Fibroblast of skin of right quadriceps (primary cell): ENCODE data around the gene STAMBPL1.

Source experiments
- DNase-seq: peaks from one replicate; pipeline ENCODE4 v3.0.0-alpha.2; 2013

Gene STAMBPL1

GRCh38 chr10:88896372-88896993 lies 16.4 kb downstream of the STAMBPL1 start:
- DNase-seq = no peak

GRCh38 chr10:88896994-88897853 lies 17.2 kb downstream of the STAMBPL1 start:
- no peak for DNase-seq

DNA sequence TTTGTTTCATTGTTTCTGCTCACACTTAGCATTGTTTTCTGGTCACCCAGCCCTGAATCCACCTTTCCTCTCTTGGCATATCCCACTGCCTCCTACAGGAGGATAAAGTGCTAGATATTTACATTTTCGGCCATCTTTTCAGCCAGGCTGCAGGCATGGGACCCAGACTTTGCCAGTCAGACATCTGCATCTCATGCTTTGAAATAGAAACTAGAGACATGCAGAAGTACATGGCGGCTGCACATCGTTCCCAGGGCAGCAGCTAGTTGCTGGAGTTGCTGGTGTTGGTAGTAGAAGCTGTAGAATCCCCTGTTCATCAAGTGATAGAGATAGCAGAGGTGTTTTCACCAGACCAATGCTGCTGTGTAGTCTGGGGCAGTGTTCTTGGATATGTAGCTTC lies 18.7 kb downstream of the STAMBPL1 start:
- no peak for DNase-seq

GRCh38 chr10:88899886-88900285 lies 19.8 kb downstream of the STAMBPL1 start:
- no peak for DNase-seq

- peak; percentile 47 for DNase-seq
These were observed 21.4 kb downstream of the STAMBPL1 start for GRCh38 chr10:88901206-88901983.

GRCh38 chr10:88901984-88902789 lies 22.1 kb downstream of the STAMBPL1 start:
- no peak for DNase-seq

DNA sequence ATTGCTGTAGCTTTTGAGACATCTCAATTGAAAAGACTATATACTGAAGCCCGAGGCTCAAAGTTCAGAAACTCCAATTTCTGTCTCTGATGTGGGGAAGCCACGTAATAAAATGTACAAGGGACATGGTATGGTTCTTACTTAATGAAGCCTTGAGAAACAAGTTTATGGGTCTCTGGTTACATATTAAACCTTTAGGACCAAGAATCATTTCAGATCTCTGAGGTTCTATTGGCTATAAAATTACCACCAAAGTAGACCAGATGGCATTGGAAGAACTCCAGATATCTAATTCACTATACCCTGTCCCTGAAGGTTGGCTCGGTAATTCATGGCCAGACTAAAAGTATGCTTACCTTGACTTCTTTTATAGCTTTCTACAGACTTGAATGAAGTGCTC lies 23.7 kb downstream of the STAMBPL1 start:
- DNase-seq = no peak

- no peak for DNase-seq
These were observed 26.9 kb downstream of the STAMBPL1 start for GRCh38 chr10:88906921-88907320.

- DNase-seq = no peak
These were observed 28.1 kb downstream of the STAMBPL1 start for GRCh38 chr10:88908194-88908593.

- no peak for DNase-seq
These were observed 31.1 kb downstream of the STAMBPL1 start for GRCh38 chr10:88911116-88911515.

DNA sequence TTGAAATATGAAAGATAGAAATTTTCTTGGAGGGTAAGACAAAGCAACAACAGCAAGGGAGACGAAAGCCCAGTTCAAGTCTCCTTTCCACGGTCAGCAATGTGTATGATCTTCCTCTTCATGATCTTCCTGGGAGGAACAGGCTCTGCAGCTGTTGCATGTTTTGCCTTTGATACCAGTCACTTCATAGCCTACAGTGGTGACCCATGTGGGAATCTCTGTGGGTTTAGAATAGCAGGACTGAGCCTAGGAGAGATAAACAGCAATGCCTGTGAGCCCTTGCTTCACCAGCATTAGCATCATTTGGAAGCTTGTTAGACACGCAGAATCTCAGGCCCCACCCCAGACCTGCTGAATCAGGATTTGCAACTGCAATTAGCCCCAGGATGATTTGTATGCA lies 31.8 kb downstream of the STAMBPL1 start:
- DNase-seq = no peak

GRCh38 chr10:88913127-88913526 lies 33.1 kb downstream of the STAMBPL1 start:
- DNase-seq = no peak

- no peak for DNase-seq
These were observed 33.7 kb downstream of the STAMBPL1 start for GRCh38 chr10:88913788-88914187.

GRCh38 chr10:88915781-88916180 lies 35.7 kb downstream of the STAMBPL1 start:
- no peak for DNase-seq

- no peak for DNase-seq
These were observed 36.2 kb downstream of the STAMBPL1 start for GRCh38 chr10:88916231-88916630.

- no peak for DNase-seq
These were observed 36.9 kb downstream of the STAMBPL1 start for GRCh38 chr10:88916986-88917385.

DNA sequence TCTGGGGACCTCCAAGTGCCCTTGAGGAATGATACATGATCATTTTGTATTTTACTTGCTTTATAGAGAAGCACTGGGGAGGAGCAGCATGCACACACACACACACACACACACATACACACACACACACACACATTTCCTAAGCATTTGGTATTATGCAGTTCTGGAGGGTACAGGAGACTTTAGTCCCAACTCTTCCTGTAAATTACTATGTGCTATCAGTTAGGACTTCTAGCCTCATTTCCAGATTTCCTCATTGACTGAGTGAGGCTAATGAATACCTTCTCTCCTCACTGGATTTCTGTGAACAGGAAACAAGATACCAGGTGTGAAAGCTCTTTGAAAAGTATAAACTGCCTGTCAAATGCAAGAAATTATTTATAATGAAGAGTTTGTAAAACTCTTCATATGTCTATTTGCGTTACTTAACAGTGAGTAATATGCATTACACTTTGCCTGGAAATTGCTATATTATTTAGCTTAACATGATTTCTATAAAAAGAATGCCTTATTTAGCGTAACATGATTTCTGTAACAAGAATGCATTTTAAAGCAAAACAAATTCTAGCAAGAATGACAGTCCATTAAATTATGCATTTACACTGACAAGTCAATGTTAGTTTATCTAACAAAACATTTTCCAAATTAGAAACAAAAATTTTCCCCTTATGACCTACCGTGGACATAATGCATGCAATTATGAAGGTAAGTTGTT lies 38.3 kb downstream of the STAMBPL1 start:
- DNase-seq = no peak

- DNase-seq = no peak
These were observed 39.0 kb downstream of the STAMBPL1 start for GRCh38 chr10:88919041-88919440.

GRCh38 chr10:88920198-88920597 lies 40.2 kb downstream of the STAMBPL1 start:
- peak; percentile 49 for DNase-seq

- DNase-seq = no peak
These were observed 41.0 kb downstream of the STAMBPL1 start for GRCh38 chr10:88920986-88921593.

DNA sequence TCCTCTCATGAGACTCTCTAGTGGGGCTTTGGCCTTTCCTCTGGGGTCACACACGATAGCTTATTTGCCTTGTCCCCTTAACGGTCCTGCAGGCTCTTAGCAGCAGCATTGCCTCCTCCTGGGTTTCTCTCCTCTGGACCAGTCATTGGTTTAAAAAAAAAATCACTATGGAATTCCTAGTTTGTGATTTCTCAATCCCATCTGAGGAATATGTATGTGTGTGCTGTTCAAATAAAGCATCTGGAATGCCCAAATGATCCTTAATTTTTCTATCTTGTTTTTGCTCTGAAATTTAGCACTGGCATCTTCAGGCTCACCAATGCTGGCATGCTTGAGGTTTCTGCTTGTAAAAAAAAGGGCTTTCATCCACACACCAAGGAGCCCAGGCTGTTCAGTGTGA lies 42.0 kb downstream of the STAMBPL1 start:
- no peak for DNase-seq

DNA sequence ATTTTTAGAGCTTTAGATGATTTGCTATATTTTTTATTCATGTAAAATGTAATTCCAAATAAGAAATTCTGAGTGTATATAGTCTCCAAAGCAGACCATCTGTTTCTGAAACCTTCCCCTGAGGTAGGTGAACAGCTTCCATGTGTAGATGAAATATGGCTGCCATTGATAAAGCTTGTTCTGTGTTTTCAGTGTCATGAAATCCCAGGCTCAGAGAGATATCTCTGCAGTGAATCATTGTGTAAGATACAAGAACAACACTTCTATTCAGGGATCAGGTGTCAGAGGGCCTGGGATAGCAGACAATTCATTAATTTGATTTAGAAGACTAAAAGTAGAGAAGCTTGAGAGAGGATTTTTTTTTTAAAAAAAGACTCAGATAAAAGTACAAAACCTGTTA lies 43.5 kb downstream of the STAMBPL1 start:
- DNase-seq = peak; percentile 33
